ENCODE data around the gene PTPN14.

- TF ChIP-seq ZNF512 (CRISPR knock-in tag; IDR thresholded peaks at IDR 0.05; ENCODE audit: borderline replicate concordance): no peak
- TF ChIP-seq TEAD4 (CRISPR knock-in tag; IDR thresholded peaks at IDR 0.05): no peak
- TF ChIP-seq CTCF (IDR thresholded peaks at IDR 0.05): no peak
- no peak for TF ChIP-seq CREB1 (CRISPR knock-in tag; IDR thresholded peaks at IDR 0.05)
- TF ChIP-seq NFYB (CRISPR knock-in tag; conservative IDR thresholded peaks at IDR 0.05; ENCODE audit: low read depth): no peak
- no peak for TF ChIP-seq SMAD4 (CRISPR knock-in tag; IDR thresholded peaks at IDR 0.05)
- TF ChIP-seq ZBTB21 (CRISPR knock-in tag; IDR thresholded peaks at IDR 0.05; ENCODE audit: borderline replicate concordance): no peak
- TF ChIP-seq, protein P1, sequence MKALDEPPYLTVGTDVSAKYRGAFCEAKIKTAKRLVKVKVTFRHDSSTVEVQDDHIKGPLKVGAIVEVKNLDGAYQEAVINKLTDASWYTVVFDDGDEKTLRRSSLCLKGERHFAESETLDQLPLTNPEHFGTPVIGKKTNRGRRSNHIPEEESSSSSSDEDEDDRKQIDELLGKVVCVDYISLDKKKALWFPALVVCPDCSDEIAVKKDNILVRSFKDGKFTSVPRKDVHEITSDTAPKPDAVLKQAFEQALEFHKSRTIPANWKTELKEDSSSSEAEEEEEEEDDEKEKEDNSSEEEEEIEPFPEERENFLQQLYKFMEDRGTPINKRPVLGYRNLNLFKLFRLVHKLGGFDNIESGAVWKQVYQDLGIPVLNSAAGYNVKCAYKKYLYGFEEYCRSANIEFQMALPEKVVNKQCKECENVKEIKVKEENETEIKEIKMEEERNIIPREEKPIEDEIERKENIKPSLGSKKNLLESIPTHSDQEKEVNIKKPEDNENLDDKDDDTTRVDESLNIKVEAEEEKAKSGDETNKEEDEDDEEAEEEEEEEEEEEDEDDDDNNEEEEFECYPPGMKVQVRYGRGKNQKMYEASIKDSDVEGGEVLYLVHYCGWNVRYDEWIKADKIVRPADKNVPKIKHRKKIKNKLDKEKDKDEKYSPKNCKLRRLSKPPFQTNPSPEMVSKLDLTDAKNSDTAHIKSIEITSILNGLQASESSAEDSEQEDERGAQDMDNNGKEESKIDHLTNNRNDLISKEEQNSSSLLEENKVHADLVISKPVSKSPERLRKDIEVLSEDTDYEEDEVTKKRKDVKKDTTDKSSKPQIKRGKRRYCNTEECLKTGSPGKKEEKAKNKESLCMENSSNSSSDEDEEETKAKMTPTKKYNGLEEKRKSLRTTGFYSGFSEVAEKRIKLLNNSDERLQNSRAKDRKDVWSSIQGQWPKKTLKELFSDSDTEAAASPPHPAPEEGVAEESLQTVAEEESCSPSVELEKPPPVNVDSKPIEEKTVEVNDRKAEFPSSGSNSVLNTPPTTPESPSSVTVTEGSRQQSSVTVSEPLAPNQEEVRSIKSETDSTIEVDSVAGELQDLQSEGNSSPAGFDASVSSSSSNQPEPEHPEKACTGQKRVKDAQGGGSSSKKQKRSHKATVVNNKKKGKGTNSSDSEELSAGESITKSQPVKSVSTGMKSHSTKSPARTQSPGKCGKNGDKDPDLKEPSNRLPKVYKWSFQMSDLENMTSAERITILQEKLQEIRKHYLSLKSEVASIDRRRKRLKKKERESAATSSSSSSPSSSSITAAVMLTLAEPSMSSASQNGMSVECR (CRISPR knock-in tag; IDR thresholded peaks at IDR 0.05; ENCODE audit: borderline replicate concordance): no peak
- no peak for TF ChIP-seq MLX (CRISPR knock-in tag; IDR thresholded peaks at IDR 0.05)
- TF ChIP-seq, protein P2, sequence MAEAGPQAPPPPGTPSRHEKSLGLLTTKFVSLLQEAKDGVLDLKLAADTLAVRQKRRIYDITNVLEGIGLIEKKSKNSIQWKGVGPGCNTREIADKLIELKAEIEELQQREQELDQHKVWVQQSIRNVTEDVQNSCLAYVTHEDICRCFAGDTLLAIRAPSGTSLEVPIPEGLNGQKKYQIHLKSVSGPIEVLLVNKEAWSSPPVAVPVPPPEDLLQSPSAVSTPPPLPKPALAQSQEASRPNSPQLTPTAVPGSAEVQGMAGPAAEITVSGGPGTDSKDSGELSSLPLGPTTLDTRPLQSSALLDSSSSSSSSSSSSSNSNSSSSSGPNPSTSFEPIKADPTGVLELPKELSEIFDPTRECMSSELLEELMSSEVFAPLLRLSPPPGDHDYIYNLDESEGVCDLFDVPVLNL (CRISPR knock-in tag; IDR thresholded peaks at IDR 0.05; ENCODE audit: borderline replicate concordance, low read depth): no peak
- no peak for TF ChIP-seq GABPB1 (CRISPR knock-in tag; IDR thresholded peaks at IDR 0.05)
- TF ChIP-seq SP1 (CRISPR knock-in tag; conservative IDR thresholded peaks at IDR 0.05): no peak
- TF ChIP-seq ZNF121 (CRISPR knock-in tag; IDR thresholded peaks at IDR 0.05): no peak
Measured at GRCh38 chr1:214438530-214438929, 112.9 kb downstream of the PTPN14 start.
